Epithelial cell of prostate (primary cell): Measurements from ENCODE around the gene BCL11B.

Experiments used
- DNase-seq: peaks from one replicate; pipeline ENCODE4 v3.0.0-alpha.2; 2011; ENCODE audit warnings: low read depth, low spot score
- H3K27ac ChIP-seq: fragments of 450-650 bp; 2 replicates; pipeline ENCODE4 v1.5.1; 2017; ENCODE audit warnings: mild to moderate bottlenecking

BCL11B gene

GRCh38 chr14:99208318-99208717, 63.7 kb downstream of the BCL11B start:
- DNase-seq = no peak
- no peak overlapping the region for H3K27ac ChIP-seq

DNA sequence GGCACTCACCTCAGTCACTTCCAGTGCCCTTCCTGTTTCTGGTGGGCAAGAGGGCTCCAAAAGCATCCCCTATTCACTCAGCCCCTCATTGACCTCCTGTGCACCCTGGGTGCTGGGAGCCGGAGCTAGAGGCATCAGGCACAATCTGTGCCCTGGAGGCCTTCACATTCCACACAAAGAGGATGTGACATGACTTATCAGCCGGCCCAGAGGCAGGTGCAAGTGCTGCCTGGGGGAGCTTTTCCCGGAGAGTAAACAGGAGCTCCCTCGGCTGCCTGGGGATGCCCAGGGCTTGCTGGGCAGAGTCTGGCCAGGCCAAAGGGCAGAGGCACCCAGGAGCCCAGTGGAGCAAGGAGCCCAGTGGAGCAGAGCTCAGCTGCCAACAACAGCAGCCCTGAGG, 64.5 kb downstream of the BCL11B start:
- DNase-seq = no peak
- H3K27ac ChIP-seq = no peak overlapping the region

DNA sequence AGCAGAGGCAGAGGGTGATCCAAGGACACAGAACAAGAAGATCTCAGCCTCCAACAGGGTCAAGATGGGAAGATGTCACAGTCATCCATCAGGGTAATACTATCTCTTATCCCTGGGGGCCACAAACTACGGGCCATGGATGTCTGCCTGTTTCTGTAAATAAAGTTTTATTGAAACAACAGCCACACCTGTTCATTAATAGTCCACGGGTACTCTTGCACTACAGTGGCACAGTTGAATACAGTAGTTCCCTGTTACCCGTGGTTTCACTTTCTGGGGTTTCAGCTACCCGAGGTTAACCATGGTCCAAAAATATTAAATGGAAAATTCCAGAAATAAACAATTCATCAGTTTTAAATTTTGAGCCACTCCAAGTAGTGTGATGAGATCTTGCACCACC, 65.9 kb downstream of the BCL11B start:
- DNase-seq = no peak
- no peak overlapping the region for H3K27ac ChIP-seq

GRCh38 chr14:99205086-99205688, 66.8 kb downstream of the BCL11B start:
- no peak for DNase-seq
- no peak overlapping the region for H3K27ac ChIP-seq

DNA sequence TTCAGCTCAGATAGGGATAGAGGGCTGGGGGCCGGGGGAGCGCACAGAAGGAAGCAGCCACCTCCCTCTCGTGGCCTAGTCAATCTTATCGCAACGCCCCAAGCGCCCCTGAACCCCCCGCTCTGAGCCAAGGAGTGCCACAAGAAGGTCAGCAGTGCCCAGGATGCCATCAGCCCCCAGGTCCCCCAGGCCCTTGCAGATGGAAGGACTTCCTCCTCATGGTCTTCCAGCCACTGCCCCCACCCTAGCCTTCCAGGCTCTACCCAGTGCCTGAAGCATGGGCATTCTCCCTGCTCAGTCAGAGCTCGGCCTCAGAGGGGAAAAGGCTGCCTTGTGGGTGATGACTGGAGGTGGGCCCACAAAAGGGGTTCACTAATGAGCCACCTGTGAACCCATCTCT, 68.2 kb downstream of the BCL11B start:
- no peak overlapping the region for H3K27ac ChIP-seq

DNA sequence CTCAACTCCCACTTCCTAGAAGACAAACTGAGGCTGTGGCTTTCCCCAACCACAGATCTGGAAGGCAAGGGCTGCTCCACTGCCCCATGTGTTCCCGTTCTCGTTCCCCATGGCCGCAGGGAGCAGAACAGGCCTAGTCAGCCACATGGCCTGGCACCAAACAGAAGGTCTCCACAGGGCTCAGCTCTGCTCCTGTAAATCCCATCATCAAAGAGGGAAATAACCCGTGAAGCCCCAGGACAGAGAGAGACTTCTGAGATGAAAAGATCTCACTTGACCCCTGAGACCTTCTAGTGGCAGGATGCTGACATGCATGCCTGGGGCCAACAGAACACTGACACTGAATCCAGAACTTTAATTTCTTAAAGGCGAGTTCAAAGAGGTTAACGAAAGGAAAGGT, 68.9 kb downstream of the BCL11B start:
- no peak overlapping the region for H3K27ac ChIP-seq
- DNase-seq = no peak

More for the DNA sequence above, 68.2 kb downstream of the BCL11B start:
- no peak for DNase-seq

DNA sequence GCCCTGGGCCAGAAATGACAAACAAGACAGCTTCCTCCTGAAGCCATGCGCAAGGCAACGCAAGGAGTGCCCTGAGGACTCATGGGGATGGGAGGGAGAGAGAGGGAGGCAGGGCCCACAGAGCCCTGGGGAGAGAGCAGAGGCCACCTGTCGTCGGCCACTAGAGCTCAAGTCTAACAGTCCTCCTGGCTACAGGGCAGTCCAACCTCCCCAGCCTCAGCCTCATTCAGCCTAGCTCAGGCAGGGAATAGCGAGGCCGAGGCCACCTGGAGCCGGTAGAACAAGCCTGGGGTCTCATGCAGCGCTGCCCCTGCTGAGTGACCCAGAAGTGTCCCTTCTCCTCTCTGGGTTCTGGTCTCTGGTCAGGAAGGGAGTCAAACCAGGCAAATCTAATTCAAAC, 69.5 kb downstream of the BCL11B start:
- no peak overlapping the region for H3K27ac ChIP-seq
- no peak for DNase-seq

DNA sequence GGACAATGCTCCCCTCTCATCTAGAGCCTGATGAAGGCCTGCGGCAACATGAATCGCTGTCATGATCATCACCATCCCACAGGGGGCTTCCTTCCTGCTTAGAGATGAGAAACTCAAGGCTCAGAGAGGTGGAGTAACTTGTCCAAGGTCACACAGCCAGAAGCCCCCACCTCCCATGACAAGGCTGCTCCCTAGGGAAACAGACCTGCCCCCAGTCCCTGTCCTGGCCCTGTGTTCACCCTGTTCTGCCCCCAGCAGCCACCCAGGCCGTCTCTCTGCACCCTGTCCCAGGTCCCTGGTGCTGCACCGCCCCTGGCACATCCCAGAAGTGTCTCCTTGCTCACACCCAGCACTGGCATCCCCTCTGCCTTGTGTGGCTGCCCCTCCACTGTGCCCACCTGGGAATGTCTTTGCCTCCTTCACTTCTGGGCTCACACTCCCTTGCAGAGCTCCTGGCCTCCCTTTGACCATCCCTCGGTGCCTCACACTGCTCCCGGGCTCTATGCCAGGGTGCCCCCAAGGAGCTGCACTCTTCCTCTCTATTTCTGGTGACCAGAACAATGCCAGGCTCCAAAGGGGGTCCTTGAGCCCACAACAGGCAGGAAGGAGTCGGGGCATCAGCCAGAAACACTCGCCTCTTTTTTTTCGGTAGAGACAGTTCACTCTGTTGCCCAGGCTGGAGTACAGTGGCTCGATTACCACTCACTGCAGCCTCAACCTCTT, 70.5 kb downstream of the BCL11B start:
- no peak overlapping the region for H3K27ac ChIP-seq
- DNase-seq = no peak

- no peak overlapping the region for H3K27ac ChIP-seq
- no peak for DNase-seq
These were observed 71.4 kb downstream of the BCL11B start for GRCh38 chr14:99200654-99201005.

DNA sequence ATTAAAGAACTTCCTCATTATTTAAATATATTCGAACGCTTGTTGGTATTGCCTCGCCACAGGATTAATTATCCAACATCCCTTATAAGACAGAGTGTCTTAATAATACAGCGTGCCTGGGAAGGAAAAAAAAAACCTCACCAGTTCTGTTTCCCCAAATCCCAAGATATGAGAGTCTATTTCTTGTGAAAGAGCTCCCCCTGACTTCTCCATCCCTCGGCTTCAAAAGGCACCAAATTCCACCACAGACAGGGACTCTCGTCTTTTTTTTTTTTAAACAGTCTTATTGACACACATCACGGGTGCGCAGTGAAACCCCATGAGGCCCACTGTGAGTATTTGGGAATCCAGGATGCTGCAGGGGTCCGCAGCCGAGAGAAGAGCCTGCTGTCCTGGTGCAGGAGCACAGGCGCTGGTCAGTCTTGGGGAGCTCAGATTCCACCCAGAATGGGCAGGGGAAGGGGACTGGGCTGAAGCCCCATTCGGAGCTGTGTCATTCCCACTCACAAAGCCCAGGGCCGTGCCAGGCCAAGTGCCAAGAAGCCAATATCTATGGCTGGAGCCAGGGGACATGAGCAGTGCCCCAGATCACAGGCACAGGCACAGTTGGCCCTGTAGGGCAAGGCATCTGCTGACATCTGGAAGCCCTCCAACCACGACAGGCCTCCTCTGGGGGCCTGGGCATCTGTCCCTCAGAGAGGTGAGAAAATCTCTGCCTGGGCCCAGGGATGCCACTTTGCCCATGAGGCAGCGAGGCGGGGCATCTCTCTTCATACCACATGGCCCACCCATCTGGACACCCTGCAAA, 71.9 kb downstream of the BCL11B start:
- DNase-seq = no peak
- H3K27ac ChIP-seq = no peak overlapping the region

DNA sequence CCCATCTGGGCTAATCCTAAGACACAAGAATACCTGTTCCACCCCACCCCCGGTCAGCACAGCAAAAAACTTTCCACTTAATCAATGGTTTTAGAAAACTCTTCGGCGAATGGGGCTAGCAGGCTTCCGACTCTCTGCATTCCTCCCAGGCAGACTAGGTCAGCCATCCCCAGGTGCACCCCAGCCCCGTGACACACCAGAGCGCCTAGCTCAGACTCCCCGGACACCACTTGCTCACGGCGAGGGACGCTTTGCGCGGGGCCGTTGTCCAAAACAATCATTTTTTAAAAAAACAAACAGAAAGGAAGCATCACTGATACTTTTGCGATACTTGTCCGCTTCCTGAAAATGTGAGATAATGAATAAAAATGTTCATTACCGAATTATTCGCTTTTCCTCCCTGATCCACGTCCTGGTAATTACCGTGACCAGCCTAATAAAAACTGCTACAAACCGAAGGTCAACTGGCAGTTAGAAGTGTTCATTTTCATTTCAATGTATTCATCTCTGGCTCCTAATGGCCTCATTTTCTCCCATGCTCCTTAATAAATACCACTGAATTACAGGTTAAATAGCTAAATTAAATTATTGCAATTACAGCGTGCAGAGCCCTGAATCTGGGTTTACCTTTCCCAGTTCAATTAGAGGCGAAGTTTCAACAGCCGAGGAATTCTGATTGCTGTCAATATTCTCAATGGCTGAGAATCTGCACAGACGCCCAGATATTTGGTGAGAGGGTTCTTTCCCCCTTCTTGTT, 73.1 kb downstream of the BCL11B start:
- no peak for DNase-seq
- H3K27ac ChIP-seq = no peak overlapping the region

GRCh38 chr14:99196310-99196650, 75.7 kb downstream of the BCL11B start:
- DNase-seq = no peak
- no peak overlapping the region for H3K27ac ChIP-seq

DNA sequence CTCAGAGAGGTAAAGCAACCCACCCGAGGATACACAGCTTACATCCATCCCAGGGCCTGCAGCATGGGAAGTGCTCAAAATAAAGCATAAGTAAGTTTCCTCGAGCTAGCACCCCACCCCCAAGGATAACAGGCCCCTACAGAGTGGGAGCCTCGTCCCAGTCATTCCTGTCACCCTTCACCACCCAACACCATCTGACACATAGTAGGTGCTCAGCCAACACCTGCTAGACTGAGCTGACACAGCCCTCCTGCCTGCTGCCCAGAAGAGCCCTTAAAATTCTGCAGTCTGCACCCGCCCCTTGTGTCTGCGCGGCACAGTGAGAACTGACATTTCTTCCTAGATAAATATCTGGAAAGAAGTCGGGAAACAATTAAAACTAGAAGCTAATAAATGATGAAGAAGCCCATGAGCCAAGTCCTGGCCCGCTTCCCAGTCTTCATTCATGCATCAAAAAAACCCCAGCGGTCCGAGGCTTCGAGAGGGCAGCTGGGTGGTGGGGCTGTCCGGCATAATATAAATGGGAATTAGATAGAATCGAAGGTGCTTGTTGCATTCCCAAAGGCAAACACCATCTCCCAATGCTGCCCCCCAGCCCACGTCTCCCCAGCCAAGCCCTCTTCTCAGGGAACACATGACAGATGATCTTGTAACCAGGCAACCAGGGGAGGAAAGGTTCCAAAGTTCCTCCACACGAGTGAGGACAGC, 76.2 kb downstream of the BCL11B start:
- DNase-seq = no peak

DNA sequence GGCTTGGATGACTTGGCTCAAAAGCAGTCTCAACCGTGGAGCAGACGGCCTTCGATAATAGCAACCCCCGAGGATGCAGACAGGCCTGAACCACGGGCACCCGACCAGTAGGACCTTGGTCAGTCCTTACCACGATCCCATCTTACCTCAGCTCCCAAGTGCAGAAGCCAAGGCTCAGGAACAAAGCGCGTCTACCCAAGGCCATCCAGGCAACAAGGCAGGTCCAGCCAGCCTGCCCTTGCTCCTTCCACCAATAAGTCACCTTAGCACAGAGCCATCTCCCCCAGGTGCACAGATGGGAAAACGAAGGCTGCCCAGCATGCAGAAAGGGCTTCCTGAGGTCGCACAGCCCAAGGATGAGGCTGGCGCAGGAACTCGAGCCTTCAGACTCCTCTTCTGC, 77.3 kb downstream of the BCL11B start:
- H3K27ac ChIP-seq = no peak overlapping the region
- no peak for DNase-seq

More for the DNA sequence above, 76.2 kb downstream of the BCL11B start:
- H3K27ac ChIP-seq = no peak overlapping the region

GRCh38 chr14:99194136-99194535, 77.9 kb downstream of the BCL11B start:
- H3K27ac ChIP-seq = no peak overlapping the region
- no peak for DNase-seq

GRCh38 chr14:99192830-99193229, 79.2 kb downstream of the BCL11B start:
- H3K27ac ChIP-seq = no peak overlapping the region
- DNase-seq = no peak

- no peak for DNase-seq
- H3K27ac ChIP-seq = no peak overlapping the region
These were observed 79.9 kb downstream of the BCL11B start for GRCh38 chr14:99192028-99192621.

DNA sequence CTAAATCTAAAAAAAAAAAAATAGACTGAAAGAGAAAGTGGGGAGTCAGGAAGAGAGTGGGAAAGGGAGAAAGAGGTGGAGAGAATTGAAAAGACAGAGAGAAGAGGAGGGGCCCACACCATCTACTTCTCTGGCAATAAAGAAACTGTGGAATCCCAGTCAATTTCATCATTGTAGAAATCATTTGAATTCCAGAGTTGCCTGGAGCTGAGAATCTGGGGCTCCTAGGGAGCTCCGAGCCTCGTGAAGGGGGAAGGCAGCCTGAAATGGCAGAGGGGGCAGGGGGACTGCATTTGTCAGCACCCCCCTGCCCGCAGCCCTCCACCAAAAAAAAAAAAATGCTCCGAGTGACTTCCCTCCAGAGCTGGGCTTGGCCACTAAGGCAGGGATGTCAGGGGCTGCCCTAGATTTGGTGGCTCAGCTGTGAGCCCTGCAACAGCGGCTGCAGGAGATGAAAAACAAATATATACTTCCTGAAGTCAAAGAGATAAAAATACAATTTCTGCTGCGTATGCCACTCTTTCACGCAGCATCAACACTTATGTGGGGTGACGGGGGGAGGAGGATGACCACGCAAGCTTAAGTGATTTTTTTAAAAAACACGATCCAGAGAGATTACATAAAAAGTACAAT, 80.5 kb downstream of the BCL11B start:
- H3K27ac ChIP-seq = no peak overlapping the region
- no peak for DNase-seq

- DNase-seq = no peak
These were observed 81.2 kb downstream of the BCL11B start for GRCh38 chr14:99190696-99191394.

More at GRCh38 chr14:99190696-99191394, 81.2 kb downstream of the BCL11B start:
- H3K27ac ChIP-seq = no peak overlapping the region
